Hepatocyte (in vitro differentiated cells): ENCODE measurements around the gene SRBD1.

Source experiments
- CTCF ChIP-seq: fragments of 200-600 bp; sonication (generic); IDR thresholded peaks from 2 replicates; pipeline ENCODE4 v1.5.1; 2016; ENCODE audit warnings: antibody characterized with exemption, mild to moderate bottlenecking; ENCODE audit not compliant: poor library complexity
- EZH2phosphoT487 ChIP-seq: fragments of 200-600 bp; sonication (generic); IDR thresholded peaks from one replicate; pipeline ENCODE4 v1.6.1; 2018; ENCODE audit warnings: antibody characterized with exemption, mild to moderate bottlenecking, low read depth, moderate library complexity; ENCODE audit not compliant: unreplicated experiment, severe bottlenecking

- TF ChIP-seq CTCF (no peak), EZH2phosphoT487 (no peak)
Observed at GRCh38 chr2:45484965-45485364, 126.1 kb downstream of the SRBD1 start.
